Neural progenitor cell (in vitro differentiated cells): Measurements from ENCODE around the gene BIRC5. TPM values are rescaled to one million over a fixed set of nuclear protein-coding genes. Genes with fewer than 3 reads are reported as not detected.
A peak's percentile ranks its signal among the peaks of the same experiment; 100 is the strongest.

ENCODE experiments used
- DNase-seq: peaks from one replicate; pipeline ENCODE4 v3.0.0-alpha.2; 2016; ENCODE audit warnings: low spot score
- H2AFZ ChIP-seq: fragments of 200-600 bp; sonication (generic); replicated peaks from 2 replicates; pipeline ENCODE4 v1.6.1; 2016; ENCODE audit warnings: antibody characterized with exemption
- H3F3A ChIP-seq: fragments of 200-600 bp; sonication (generic); 2 replicates; pipeline ENCODE4 v1.6.1; 2016; ENCODE audit warnings: antibody characterized with exemption, low read depth
- H3K27ac ChIP-seq: fragments of 200-600 bp; sonication (generic); 2 replicates; pipeline ENCODE4 v1.5.1; 2016; ENCODE audit warnings: mild to moderate bottlenecking
- H3K27me3 ChIP-seq: fragments of 200-600 bp; sonication (generic); 2 replicates; pipeline ENCODE4 v1.6.1; 2016; ENCODE audit warnings: mild to moderate bottlenecking, moderate library complexity
- H3K36me3 ChIP-seq: fragments of 200-600 bp; sonication (generic); 2 replicates; pipeline ENCODE4 v1.5.1; 2016
- H3K4me1 ChIP-seq: fragments of 200-600 bp; sonication (generic); 2 replicates; pipeline ENCODE4 v1.6.1; 2016; ENCODE audit warnings: mixed run types
- H3K4me2 ChIP-seq: fragments of 200-600 bp; sonication (generic); 2 replicates; pipeline ENCODE4 v1.6.1; 2016
- H3K4me3 ChIP-seq: fragments of 200-600 bp; sonication (generic); 2 replicates; pipeline ENCODE4 v1.5.1; 2016
- H3K79me2 ChIP-seq: fragments of 200-600 bp; sonication (generic); 2 replicates; pipeline ENCODE4 v1.6.1; 2016; ENCODE audit warnings: low read depth
- H3K9ac ChIP-seq: fragments of 200-600 bp; sonication (generic); 2 replicates; pipeline ENCODE4 v1.6.1; 2016
- H3K9me3 ChIP-seq: fragments of 200-600 bp; sonication (generic); 2 replicates; pipeline ENCODE4 v1.5.1; 2016; ENCODE audit warnings: low read depth
- H4K20me1 ChIP-seq: fragments of 200-600 bp; sonication (generic); 2 replicates; pipeline ENCODE4 v1.6.1; 2016; ENCODE audit warnings: low read depth
- H3K27ac Mint-ChIP-seq: 3 replicates; pipeline ENCODE4 v1.8.0; 2021; ENCODE audit warnings: mixed read lengths
- H3K27me3 Mint-ChIP-seq: 2 replicates; pipeline ENCODE4 v1.8.0; 2022; ENCODE audit warnings: low read depth, mild to moderate bottlenecking, inconsistent platforms, moderate library complexity, mixed read lengths; ENCODE audit not compliant: insufficient read depth
- H3K36me3 Mint-ChIP-seq: 3 replicates; pipeline ENCODE4 v1.8.0; 2021; ENCODE audit warnings: mixed read lengths
- H3K4me1 Mint-ChIP-seq: 3 replicates; pipeline ENCODE4 v1.8.0; 2021; ENCODE audit warnings: mixed read lengths
- H3K4me3 Mint-ChIP-seq: 3 replicates; pipeline ENCODE4 v1.8.0; 2021; ENCODE audit warnings: mild to moderate bottlenecking, moderate library complexity, mixed read lengths
- H3K9me3 Mint-ChIP-seq: 3 replicates; pipeline ENCODE4 v1.8.0; 2020; ENCODE audit warnings: mixed read lengths
- EZH2 ChIP-seq: fragments of 200-600 bp; sonication (generic); IDR thresholded peaks from 2 replicates; pipeline ENCODE4 v1.6.1; 2017; ENCODE audit warnings: antibody characterized with exemption, mild to moderate bottlenecking, moderate library complexity
- EZH2phosphoT487 ChIP-seq: fragments of 200-600 bp; sonication (generic); IDR thresholded peaks from 2 replicates; pipeline ENCODE4 v1.6.1; 2017; ENCODE audit warnings: antibody characterized with exemption
- total RNA-seq: library from RNA; depleted of rRNA; stranded (reverse); fragments of >200 nt; gene quantifications from 2 replicates; pipeline ENCODE4 v1.2.3, GENCODE V29; 2015; ENCODE audit warnings: low replicate concordance
- TF ChIP-seq, protein P1 (sequence below): fragments of 200-600 bp; sonication (generic); IDR thresholded peaks from 2 replicates; pipeline ENCODE4 v1.5.1; 2017; ENCODE audit warnings: antibody characterized with exemption, mild to moderate bottlenecking

The BIRC5 gene
- total RNA-seq, 1 donor from 2014 or later = 144 TPM

DNA sequence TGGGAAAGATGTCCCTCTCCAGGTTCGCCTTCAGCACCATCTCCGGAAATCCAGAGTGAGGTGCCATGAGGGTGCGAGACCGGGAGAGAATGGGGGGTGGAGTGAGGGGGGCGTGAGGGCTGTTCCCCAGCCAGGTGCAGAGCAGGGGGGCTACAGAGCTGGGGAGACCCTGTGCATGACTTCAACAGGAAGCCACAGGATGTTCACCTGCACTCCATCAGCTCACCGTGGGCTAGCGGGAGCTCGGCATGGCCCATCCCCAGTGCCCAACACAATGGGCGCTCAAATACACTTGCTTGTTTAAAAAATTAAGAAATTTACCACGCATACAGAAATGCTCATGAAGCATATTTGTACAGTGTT, 45.1 kb downstream of the BIRC5 start:
- TF ChIP-seq EZH2 (no peak), EZH2phosphoT487 (no peak)
- TF ChIP-seq, protein P1, sequence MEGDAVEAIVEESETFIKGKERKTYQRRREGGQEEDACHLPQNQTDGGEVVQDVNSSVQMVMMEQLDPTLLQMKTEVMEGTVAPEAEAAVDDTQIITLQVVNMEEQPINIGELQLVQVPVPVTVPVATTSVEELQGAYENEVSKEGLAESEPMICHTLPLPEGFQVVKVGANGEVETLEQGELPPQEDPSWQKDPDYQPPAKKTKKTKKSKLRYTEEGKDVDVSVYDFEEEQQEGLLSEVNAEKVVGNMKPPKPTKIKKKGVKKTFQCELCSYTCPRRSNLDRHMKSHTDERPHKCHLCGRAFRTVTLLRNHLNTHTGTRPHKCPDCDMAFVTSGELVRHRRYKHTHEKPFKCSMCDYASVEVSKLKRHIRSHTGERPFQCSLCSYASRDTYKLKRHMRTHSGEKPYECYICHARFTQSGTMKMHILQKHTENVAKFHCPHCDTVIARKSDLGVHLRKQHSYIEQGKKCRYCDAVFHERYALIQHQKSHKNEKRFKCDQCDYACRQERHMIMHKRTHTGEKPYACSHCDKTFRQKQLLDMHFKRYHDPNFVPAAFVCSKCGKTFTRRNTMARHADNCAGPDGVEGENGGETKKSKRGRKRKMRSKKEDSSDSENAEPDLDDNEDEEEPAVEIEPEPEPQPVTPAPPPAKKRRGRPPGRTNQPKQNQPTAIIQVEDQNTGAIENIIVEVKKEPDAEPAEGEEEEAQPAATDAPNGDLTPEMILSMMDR = no peak
- no peaks in the 10 kb centered on the region for H4K20me1 ChIP-seq
- Mint-ChIP-seq H3K27me3 (peaks cover 4% of the 10 kb centered on the region), H3K9me3 (no peaks in the 10 kb centered on the region), H3K4me3 (no peak overlapping the region), H3K4me1 (peaks cover 35% of the 10 kb centered on the region), H3K27ac (no peak overlapping the region), H3K36me3 (no peaks in the 10 kb centered on the region)
- H3K4me1 ChIP-seq = peaks cover 28% of the 10 kb centered on the region
- H3K4me3 ChIP-seq = no peak overlapping the region
- no peak for DNase-seq
- no peak overlapping the region for H3K27ac ChIP-seq
- no peak overlapping the region for H3K9ac ChIP-seq
- H3F3A ChIP-seq = no peaks in the 10 kb centered on the region
- H3K36me3 ChIP-seq = no peaks in the 10 kb centered on the region
- no peak overlapping the region for H2AFZ ChIP-seq
- no peaks in the 10 kb centered on the region for H3K79me2 ChIP-seq
- H3K9me3 ChIP-seq = no peaks in the 10 kb centered on the region
- no peaks in the 10 kb centered on the region for H3K27me3 ChIP-seq
- no peak overlapping the region for H3K4me2 ChIP-seq

DNA sequence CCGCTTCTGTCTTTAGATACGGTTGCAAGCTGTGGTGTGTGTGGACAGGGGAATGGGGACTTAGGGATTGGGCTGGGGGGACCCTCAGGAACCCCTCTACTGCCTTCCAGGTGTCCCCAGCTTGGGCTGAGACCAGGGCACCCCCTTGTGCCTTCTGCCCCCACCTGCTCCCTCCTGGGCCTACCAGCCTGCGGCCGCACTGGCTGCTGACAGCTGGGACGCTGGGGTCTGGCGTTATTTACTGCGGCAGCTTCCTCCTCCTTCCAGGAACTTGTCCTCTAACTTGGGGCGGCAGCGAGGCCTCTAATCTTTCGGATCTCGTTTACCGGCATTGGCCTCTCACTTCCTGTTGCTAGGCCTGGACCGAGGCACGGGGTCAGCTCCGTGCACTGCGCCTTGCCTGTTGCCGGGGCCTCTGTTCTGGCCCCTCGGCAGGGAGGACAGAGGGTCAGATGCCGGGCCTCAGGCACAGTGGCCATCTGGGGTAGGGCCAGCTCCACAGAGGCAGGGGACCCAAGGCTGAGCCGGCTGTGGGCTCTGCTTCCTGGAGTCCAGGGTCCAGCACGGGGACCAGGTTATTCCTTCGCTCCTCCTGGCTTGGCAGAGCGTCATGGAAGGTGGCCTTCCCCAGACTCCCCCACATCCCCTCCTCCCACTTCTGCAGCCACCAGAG, 49.1 kb downstream of the BIRC5 start:
- Histone ChIP-seq H4K20me1 (no peaks in the 10 kb centered on the region), H3K27me3 (no peaks in the 10 kb centered on the region), H3K4me1 (peaks cover 13% of the 10 kb centered on the region), H3K4me2 (no peak overlapping the region), H3K4me3 (no peak overlapping the region), H3K9ac (no peak overlapping the region), H3K27ac (no peak overlapping the region), H3K36me3 (no peaks in the 10 kb centered on the region), H3K9me3 (no peaks in the 10 kb centered on the region), H3K79me2 (no peaks in the 10 kb centered on the region), H3F3A (peaks cover 4% of the 10 kb centered on the region), H2AFZ (no peak overlapping the region)
- peak overlapping the region; percentile 90 for H3K27ac Mint-ChIP-seq
- no peak for DNase-seq
- TF ChIP-seq EZH2 (no peak), EZH2phosphoT487 (no peak)
- TF ChIP-seq, protein P1 = no peak
- H3K4me3 Mint-ChIP-seq = no peak overlapping the region
- H3K4me1 Mint-ChIP-seq = peaks cover 27% of the 10 kb centered on the region
- no peaks in the 10 kb centered on the region for H3K9me3 Mint-ChIP-seq
- peaks cover 4% of the 10 kb centered on the region for H3K27me3 Mint-ChIP-seq
- no peaks in the 10 kb centered on the region for H3K36me3 Mint-ChIP-seq

DNA sequence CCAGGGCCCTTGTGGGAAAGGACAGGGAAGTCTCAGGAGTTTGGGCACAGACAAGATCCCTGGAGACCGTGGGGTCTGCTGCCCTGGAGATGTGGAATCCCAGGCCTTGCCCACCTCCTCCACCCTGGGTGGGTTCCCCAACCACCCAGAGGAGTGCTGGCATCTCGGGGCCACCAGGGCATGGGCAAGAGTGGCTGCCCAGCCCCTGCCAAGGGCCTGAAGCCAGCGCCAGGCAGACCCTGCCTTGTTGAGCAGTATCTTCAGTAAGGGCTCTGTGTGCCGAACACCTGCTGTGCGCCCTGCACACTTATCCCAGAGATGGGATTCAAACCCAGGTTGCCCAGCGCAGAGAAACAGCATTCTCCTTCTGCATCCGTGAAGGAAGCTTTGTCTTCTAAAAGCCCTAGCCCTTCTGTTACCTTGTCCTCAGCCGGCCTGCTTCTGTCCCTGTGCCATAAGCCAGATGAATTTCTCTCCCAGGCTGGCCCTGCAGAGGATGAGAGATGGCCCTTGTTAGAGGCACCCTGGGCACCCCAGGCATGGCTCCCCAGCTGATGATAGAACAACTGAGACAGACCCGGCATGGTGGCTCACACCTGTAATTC, 49.8 kb downstream of the BIRC5 start:
- H3K4me3 Mint-ChIP-seq = no peak overlapping the region
- no peaks in the 10 kb centered on the region for H4K20me1 ChIP-seq

More for the DNA sequence above, 49.8 kb downstream of the BIRC5 start:
- no peak overlapping the region for H3K27ac ChIP-seq
- DNase-seq = no peak
- Mint-ChIP-seq H3K4me1 (peaks cover 32% of the 10 kb centered on the region), H3K27ac (peak overlapping the region; percentile 87), H3K9me3 (no peaks in the 10 kb centered on the region), H3K27me3 (peaks cover 4% of the 10 kb centered on the region), H3K36me3 (no peaks in the 10 kb centered on the region)
- no peak overlapping the region for H2AFZ ChIP-seq
- H3F3A ChIP-seq = peaks cover 4% of the 10 kb centered on the region
- no peak overlapping the region for H3K4me3 ChIP-seq
- peaks cover 16% of the 10 kb centered on the region for H3K4me1 ChIP-seq
- no peak overlapping the region for H3K4me2 ChIP-seq
- H3K27me3 ChIP-seq = no peaks in the 10 kb centered on the region
- H3K9me3 ChIP-seq = no peaks in the 10 kb centered on the region
- no peaks in the 10 kb centered on the region for H3K79me2 ChIP-seq
- H3K36me3 ChIP-seq = no peaks in the 10 kb centered on the region
- TF ChIP-seq EZH2phosphoT487 (no peak), EZH2 (no peak)
- TF ChIP-seq, protein P1 = no peak
- no peak overlapping the region for H3K9ac ChIP-seq
